H9 (cell line): ENCODE data around the gene CDKL4. TPM values are rescaled to one million over a fixed set of nuclear protein-coding genes. Genes with fewer than 3 reads are reported as not detected.

ENCODE experiments used
- DNase-seq: peaks from one replicate; pipeline ENCODE4 v3.0.0-alpha.2; 2017
- H2AFZ ChIP-seq: one replicate; pipeline ENCODE4 v1.6.1; 2013; ENCODE audit warnings: mild to moderate bottlenecking, low read length, control low read depth, moderate library complexity
- H2AK5ac ChIP-seq: 2 replicates; pipeline ENCODE4 v1.6.1; 2013; ENCODE audit warnings: low read length, control low read depth, mixed read lengths; ENCODE audit not compliant: insufficient read length
- H2BK120ac ChIP-seq: one replicate; pipeline ENCODE4 v1.6.1; 2013; ENCODE audit warnings: low read depth, mild to moderate bottlenecking, low read length, control low read depth, inconsistent platforms; ENCODE audit not compliant: poor library complexity, severe bottlenecking
- H2BK12ac ChIP-seq: 2 replicates; pipeline ENCODE4 v1.6.1; 2013; ENCODE audit warnings: low read length, control low read depth, mixed read lengths, low read depth; ENCODE audit not compliant: insufficient read length
- H2BK15ac ChIP-seq: 2 replicates; pipeline ENCODE4 v1.6.1; 2013; ENCODE audit warnings: low read depth, low read length, control low read depth
- H2BK20ac ChIP-seq: one replicate; pipeline ENCODE4 v1.6.1; 2013; ENCODE audit warnings: low read depth, mild to moderate bottlenecking, low read length, control low read depth, inconsistent platforms; ENCODE audit not compliant: poor library complexity, severe bottlenecking
- H2BK5ac ChIP-seq: 2 replicates; pipeline ENCODE4 v1.6.1; 2013; ENCODE audit warnings: low read length, control low read depth, mixed read lengths; ENCODE audit not compliant: insufficient read length
- H3K14ac ChIP-seq: 2 replicates; pipeline ENCODE4 v1.6.1; 2013; ENCODE audit warnings: low read length, control low read depth; ENCODE audit not compliant: insufficient read depth
- H3K18ac ChIP-seq: 2 replicates; pipeline ENCODE4 v1.6.1; 2013; ENCODE audit warnings: low read depth, mild to moderate bottlenecking, mixed read lengths, low read length, control low read depth; ENCODE audit not compliant: insufficient read length
- H3K23ac ChIP-seq: 2 replicates; pipeline ENCODE4 v1.6.1; 2013; ENCODE audit warnings: low read length, control low read depth, mixed read lengths, low read depth; ENCODE audit not compliant: insufficient read length
- H3K23me2 ChIP-seq: 2 replicates; pipeline ENCODE4 v1.6.1; 2013; ENCODE audit warnings: low read depth, mild to moderate bottlenecking, mixed read lengths, low read length, control low read depth; ENCODE audit not compliant: insufficient read length, poor library complexity, severe bottlenecking
- H3K27ac ChIP-seq: 2 replicates; pipeline ENCODE4 v1.5.1; 2013; ENCODE audit warnings: low read length, control low read depth, mixed read lengths, low read depth; ENCODE audit not compliant: insufficient read length
- H3K27me3 ChIP-seq: 2 replicates; pipeline ENCODE4 v1.6.1; 2013; ENCODE audit warnings: low read length, control low read depth, inconsistent platforms; ENCODE audit not compliant: insufficient read depth
- H3K4ac ChIP-seq: 2 replicates; pipeline ENCODE4 v1.6.1; 2013; ENCODE audit warnings: low read depth, mild to moderate bottlenecking, control low read depth, inconsistent platforms, low read length, moderate library complexity
- H3K4me1 ChIP-seq: 2 replicates; pipeline ENCODE4 v1.6.1; 2013; ENCODE audit warnings: low read length, control low read depth, inconsistent platforms; ENCODE audit not compliant: insufficient read depth
- H3K4me2 ChIP-seq: 2 replicates; pipeline ENCODE4 v1.6.1; 2013; ENCODE audit warnings: low read length, control low read depth, mixed read lengths; ENCODE audit not compliant: insufficient read length, insufficient read depth
- H3K56ac ChIP-seq: 2 replicates; pipeline ENCODE4 v1.6.1; 2013; ENCODE audit warnings: low read depth, mild to moderate bottlenecking, mixed read lengths, low read length, control low read depth; ENCODE audit not compliant: insufficient read length
- H3K79me1 ChIP-seq: 2 replicates; pipeline ENCODE4 v1.6.1; 2013; ENCODE audit warnings: low read depth, mild to moderate bottlenecking, moderate library complexity, low read length, control low read depth, inconsistent platforms; ENCODE audit not compliant: insufficient read depth, poor library complexity, severe bottlenecking
- H3K79me2 ChIP-seq: 2 replicates; pipeline ENCODE4 v1.6.1; 2013; ENCODE audit warnings: low read length, control low read depth, inconsistent platforms; ENCODE audit not compliant: insufficient read depth
- H3K9ac ChIP-seq: 2 replicates; pipeline ENCODE4 v1.6.1; 2013; ENCODE audit warnings: low read length, control low read depth, mixed read lengths; ENCODE audit not compliant: insufficient read length; ENCODE audit errors: extremely low read depth
- H3K9me3 ChIP-seq: one replicate; pipeline ENCODE4 v1.6.1; 2013; ENCODE audit warnings: low read depth, low read length, inconsistent platforms; ENCODE audit not compliant: control insufficient read depth
- H3T11ph ChIP-seq: one replicate; pipeline ENCODE4 v1.6.1; 2013; ENCODE audit warnings: mild to moderate bottlenecking, low read length, control low read depth, inconsistent platforms
- H4K20me1 ChIP-seq: one replicate; pipeline ENCODE4 v1.6.1; 2013; ENCODE audit not compliant: control insufficient read depth, insufficient read length, insufficient read depth
- H4K5ac ChIP-seq: 2 replicates; pipeline ENCODE4 v1.6.1; 2013; ENCODE audit warnings: low read depth, mild to moderate bottlenecking, mixed read lengths, low read length, control low read depth; ENCODE audit not compliant: insufficient read length
- H4K8ac ChIP-seq: replicated peaks from 2 replicates; pipeline ENCODE4 v1.6.1; 2013; ENCODE audit warnings: low read length, control low read depth, mixed read lengths, low read depth; ENCODE audit not compliant: insufficient read length
- H4K91ac ChIP-seq: 2 replicates; pipeline ENCODE4 v1.6.1; 2013; ENCODE audit warnings: low read depth, mild to moderate bottlenecking, moderate library complexity, mixed read lengths, low read length, control low read depth; ENCODE audit not compliant: insufficient read length
- H3K27ac Mint-ChIP-seq, 3 experiments: 2 replicates in 2 of 3; 3 replicates in 1 of 3; pipeline ENCODE4 v1.8.0; 2020 to 2021; ENCODE audit warnings: mixed read lengths in 3 of 3, mild to moderate bottlenecking in 1 of 3, moderate library complexity in 1 of 3
- H3K27me3 Mint-ChIP-seq: 2 replicates; pipeline ENCODE4 v1.8.0; 2021; ENCODE audit warnings: low read depth, mild to moderate bottlenecking, moderate library complexity, mixed read lengths
- H3K36me3 Mint-ChIP-seq, 3 experiments: 2 replicates in 2 of 3; 3 replicates in 1 of 3; pipeline ENCODE4 v1.8.0; 2020 to 2021; ENCODE audit warnings: low read depth in 3 of 3, mixed read lengths in 3 of 3; ENCODE audit not compliant: insufficient read depth in 1 of 3
- H3K4me1 Mint-ChIP-seq, 2 experiments: 2 replicates each; pipeline ENCODE4 v1.8.0; 2020; ENCODE audit warnings: mixed read lengths in 2 of 2
- H3K4me3 Mint-ChIP-seq, 2 experiments: 2 replicates in 1 of 2; 3 replicates in 1 of 2; pipeline ENCODE4 v1.8.0; 2020 to 2021; ENCODE audit warnings: mild to moderate bottlenecking in 2 of 2, mixed read lengths in 2 of 2, moderate library complexity in 1 of 2
- H3K9me3 Mint-ChIP-seq, 2 experiments: 2 replicates in 1 of 2; 3 replicates in 1 of 2; pipeline ENCODE4 v1.8.0; 2020; ENCODE audit warnings: mild to moderate bottlenecking in 2 of 2, mixed read lengths in 2 of 2, moderate library complexity in 1 of 2
- CTCF ChIP-seq: fragments of 200-600 bp; sonication (generic); conservative IDR thresholded peaks from 3 replicates; pipeline ENCODE4 v1.8.0; 2021; ENCODE audit warnings: antibody characterized with exemption, mild to moderate bottlenecking
- WGBS: extraction: QIAGEN DNeasy Blood & Tissue Kit; methylation state at CpG from one replicate; pipeline ENCODE4 v1.1.7; 2013; ENCODE audit warnings: missing lambda C conversion rate, low lambda C conversion rate, mixed read lengths; ENCODE audit not compliant: insufficient read length; ENCODE audit errors: extremely low coverage; 5-methylcytosine and 5-hydroxymethylcytosine counted together
- total RNA-seq: library from RNA; stranded (reverse); gene quantifications from 2 replicates; pipeline ENCODE4 v1.2.1, GENCODE V29; 2021

Gene CDKL4
- total RNA-seq, 1 experiment from 2014 or later, result not detected

GRCh38 chr2:39175026-39175812, 68.6 kb downstream of the CDKL4 start:
- Histone ChIP-seq H3K4ac (no peak overlapping the region), H3K56ac (no peak overlapping the region), H3K27ac (no peak overlapping the region), H3K9ac (no peak overlapping the region), H3K14ac (no peak overlapping the region), H2AK5ac (no peak overlapping the region), H2BK5ac (no peak overlapping the region), H3K79me2 (no peaks in the 10 kb centered on the region), H2BK120ac (no peak overlapping the region), H3K18ac (no peak overlapping the region), H2BK12ac (no peak overlapping the region), H3K4me2 (no peak overlapping the region), H4K20me1 (no peaks in the 10 kb centered on the region), H3K23me2 (no peaks in the 10 kb centered on the region), H3K79me1 (no peaks in the 10 kb centered on the region), H4K5ac (no peak overlapping the region), H3T11ph (no peak overlapping the region), H4K91ac (no peak overlapping the region), H3K23ac (no peak overlapping the region), H3K27me3 (no peaks in the 10 kb centered on the region), H2BK20ac (no peak overlapping the region), H2BK15ac (no peak overlapping the region), H4K8ac (no peak overlapping the region), H3K9me3 (no peaks in the 10 kb centered on the region), H3K4me1 (no peaks in the 10 kb centered on the region), H2AFZ (no peak overlapping the region)
- H3K27me3 Mint-ChIP-seq, result no peaks in the 10 kb centered on the region; the same call in 1 of the 2 replicates
- peaks cover 5 to 14% of the 10 kb centered on the region in 2 experiments for H3K4me1 Mint-ChIP-seq
- no CpG with 5 or more reads among the region's 5 CpGs for WGBS
- no peak for TF ChIP-seq CTCF
- H3K36me3 Mint-ChIP-seq, result no peaks in the 10 kb centered on the region
- H3K9me3 Mint-ChIP-seq, result no peaks in the 10 kb centered on the region; a peak in 1 of 5 replicates
- no peak for DNase-seq
- H3K27ac Mint-ChIP-seq, result no peak overlapping the region
- H3K4me3 Mint-ChIP-seq, result no peak overlapping the region
